Stromal cell of bone marrow (primary cell): ENCODE measurements around the gene MRPL2.

Source experiments
- DNase-seq: peaks from one replicate; pipeline ENCODE4 v3.0.0-alpha.2; 2012; ENCODE audit warnings: low read depth

Gene MRPL2

DNA sequence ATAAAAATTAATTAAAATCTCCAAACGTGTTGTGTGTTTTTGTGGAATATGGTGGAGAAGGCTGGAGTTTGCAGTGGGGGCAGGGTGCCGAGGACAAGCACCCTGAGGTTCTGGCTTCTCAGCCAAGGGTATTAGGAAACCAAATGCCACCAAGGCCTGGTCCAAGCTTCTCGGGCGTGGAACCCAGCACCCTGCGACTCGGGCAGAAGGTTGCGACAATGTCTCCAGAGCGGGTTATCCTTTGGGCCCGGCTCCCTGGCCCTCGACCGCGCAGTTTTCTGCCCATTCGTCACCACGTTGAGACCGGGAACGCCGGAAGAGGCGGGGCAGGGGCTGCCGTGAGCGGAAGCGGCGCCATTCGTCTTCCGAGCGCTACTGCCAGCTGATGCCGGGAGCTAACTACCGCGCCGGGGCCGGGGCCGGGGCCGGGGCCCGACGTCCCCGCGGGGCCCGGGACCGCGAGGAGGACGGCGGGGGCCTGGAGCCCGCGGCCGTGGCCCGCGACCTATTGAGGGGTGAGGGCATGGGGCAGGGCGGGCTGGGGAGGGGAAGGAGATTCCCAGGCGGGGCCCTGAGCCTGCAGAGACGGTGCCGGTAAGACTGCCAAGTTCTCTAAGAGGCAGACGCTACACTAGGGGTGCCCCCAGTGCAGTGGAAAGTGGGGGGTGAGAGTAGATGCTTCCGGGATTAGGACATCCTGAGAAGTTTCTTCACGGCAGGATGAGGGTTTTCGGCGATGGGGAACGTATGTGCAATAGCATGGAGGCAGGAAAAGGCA lies 37.8 kb downstream of the MRPL2 start, which contains the start of gene RRP36:
Gene RRP36, plus strand, starts transcription at position 354 of the 778 bp plus-strand sequence. Its CDS starts 32 bp downstream, at position 386.
- peak; percentile 52 for DNase-seq

DNA sequence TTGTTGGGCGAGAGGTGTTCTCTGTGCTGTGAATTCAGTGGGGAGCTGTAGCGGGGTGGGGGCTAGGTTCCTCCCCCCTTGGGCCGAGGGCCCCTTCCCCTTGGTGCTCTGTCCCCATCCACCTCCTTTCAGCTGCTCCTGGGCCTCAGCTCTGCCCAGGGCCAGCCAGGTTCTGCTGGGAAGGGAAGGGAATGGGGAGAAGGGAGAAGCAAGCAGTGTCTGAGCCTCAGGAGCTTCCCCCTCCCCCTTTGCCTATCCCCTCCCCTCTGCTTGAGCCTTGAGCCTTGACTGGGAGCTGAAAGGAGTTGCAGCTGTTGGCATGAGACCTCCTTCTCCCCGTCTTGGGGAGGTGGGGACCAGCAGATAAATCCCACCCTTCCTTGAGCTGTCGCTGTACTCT lies 38.4 kb downstream of the MRPL2 start:
- DNase-seq: no peak

DNA sequence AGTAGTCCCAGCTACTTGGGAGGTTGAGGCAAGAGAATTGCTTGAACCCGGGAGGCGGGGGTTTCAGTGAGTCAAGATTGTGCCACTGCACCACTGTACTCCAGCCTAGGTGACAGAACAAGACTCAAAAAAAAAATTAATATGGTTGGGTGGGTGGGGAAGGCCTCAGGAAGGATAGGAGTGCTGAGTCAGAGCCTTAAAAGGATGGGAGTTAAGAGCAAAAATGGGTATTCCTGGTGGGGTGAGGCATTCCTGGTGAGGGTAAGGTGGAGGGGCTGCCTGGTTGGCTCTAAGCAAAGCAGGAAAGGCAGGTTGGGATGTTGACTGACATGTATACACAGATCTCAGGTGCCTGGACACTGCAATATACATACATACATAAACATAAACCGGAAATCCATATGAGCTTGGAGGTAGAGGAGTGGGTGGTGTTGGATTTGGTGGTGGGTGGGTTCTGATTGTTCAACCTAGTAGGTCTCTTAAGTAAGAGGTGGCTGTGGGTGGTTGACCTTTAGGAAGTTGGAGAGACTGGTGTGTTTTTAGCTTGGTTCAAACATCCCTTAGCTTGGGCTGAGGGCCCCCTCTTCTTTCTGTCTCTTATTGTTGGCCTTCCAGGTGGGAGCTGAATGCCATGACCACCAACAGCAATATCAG lies 39.1 kb downstream of the MRPL2 start:
- DNase-seq: no peak

DNA sequence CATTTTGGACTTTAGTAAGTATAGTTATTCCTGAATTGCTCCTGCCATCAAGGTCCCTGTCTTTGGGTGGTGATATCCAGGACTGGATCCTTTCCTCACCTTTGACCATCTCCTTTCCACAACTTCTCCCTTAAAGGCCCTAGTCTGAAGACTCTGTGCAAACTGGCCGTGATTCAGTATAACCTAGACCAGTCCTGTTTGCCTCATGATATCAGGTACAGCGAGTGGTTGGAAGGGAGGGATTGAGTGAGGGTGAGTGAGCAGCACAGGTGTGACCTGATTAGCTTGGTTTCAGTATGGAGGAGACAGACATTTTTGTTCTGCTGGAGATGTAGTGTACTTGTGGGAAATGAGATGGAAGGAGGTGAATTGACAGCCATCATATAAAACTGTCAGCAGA lies 40.1 kb downstream of the MRPL2 start:
- DNase-seq: no peak

DNA sequence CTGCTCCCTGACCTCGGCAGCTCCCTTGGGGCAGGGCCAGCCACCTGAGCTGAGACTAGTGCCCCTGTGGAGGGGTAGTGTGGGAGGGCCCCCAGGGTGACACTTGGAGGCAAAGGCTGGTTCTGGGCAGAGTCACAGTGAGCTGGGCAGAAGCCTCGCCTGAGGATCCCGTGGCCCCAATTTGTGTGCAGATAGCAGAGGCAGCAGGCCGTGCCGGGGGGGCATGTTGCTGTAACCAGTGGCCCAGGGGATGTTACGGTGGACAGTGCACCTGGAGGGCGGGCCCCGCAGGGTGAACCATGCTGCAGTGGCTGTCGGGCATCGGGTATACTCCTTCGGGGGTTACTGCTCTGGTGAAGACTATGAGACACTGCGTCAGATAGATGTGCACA lies 42.3 kb downstream of the MRPL2 start:
- no peak for DNase-seq

DNA sequence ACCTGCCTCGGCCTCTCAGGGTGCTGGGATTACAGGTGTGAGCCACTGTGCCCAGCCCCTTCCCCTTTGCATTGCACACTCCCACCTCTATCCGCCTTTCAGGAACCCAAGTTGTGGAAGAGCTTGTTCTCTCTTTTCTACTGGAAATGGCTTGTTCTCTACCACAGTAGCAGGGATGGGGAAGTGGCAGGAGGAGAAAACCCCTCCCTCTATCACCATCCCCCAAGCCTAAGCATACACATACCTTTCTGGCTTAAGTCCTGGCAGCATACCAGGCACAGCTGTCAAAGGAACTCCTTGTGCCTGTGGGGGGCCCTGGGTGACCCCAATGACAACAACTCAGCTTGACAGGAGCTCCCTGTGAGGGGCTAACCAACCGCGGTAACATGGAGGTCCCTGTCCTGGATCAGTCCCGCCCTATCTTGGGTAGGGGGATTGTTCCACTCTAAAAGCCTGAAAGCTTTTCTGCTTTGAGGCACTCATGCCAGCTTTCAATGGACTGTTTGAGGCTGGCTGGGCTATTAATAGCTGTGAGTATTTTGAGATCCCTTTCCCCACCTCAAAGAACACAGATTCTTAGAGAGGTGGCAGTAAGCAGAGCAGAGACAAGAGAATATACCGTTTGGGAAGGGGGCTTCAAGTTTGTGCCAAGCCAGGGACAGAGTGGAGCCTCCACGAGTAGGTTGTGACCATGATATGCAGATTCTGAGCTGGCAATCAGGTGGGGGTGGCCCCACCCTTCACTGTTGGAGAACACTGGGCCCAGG lies 42.9 kb downstream of the MRPL2 start:
- no peak for DNase-seq

DNA sequence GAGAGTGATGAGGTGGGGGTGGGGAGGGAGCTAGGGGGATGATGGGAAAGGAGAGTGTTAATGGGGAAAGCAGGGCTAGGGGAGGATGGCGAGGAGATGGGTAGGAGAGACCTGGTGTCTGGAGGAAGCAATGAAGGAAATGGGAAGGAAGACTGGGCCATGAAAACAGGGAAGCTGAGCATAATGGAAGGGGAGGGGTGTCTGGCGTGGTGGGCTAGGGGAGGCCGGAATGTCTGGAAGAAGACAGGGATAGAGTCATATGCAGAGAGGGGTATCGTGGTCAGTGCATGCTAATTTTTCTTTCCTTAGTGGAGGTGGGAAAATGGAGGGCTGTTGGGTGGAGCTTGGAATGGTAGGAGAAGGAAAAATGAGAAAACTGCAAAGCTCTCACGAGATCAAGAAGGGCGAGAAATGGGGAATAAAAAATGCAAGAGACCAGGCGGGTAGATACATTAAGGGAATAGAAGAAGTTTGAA lies 44.8 kb downstream of the MRPL2 start:
- no peak for DNase-seq

DNA sequence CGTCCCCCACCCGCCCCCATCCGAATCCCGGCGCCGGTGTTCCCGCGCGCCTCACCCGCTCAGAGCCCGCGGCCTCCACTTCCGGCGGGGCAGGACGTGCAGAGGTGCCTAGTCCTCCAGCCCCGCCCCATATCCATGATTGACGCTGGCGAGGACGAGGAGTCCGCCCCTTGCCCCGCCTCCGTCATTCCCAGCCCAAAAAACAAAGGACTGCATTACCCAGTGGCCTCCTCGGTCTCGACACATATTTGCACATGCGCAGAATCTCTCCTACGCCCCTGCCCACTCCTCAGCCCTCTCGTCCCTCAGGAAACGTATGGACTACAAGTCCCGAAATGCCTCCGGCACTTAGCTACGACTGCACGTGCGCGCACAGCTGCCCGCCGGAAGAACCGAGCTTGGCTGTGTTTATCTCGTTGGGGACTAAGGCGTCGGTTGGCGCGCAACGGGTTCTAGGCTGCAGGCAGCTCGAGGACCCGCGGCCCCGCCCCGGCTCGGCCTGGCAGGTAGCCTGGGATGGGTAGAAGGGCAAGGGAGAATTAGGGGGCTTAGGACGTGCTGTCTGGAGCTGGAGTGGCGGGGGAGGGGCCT lies 45.3 kb downstream of the MRPL2 start, which contains the start of the genes KLHDC3 and MEA1:
Gene KLHDC3, plus strand, starts transcription at position 407 of the 591 bp plus-strand sequence. CDS start 2,944 bp downstream, outside the sequence.
Gene MEA1, minus strand, starts transcription at position 104 of the 591 bp plus-strand sequence. CDS start 133 bp downstream, outside the sequence.
- DNase-seq: peak; percentile 100

DNA sequence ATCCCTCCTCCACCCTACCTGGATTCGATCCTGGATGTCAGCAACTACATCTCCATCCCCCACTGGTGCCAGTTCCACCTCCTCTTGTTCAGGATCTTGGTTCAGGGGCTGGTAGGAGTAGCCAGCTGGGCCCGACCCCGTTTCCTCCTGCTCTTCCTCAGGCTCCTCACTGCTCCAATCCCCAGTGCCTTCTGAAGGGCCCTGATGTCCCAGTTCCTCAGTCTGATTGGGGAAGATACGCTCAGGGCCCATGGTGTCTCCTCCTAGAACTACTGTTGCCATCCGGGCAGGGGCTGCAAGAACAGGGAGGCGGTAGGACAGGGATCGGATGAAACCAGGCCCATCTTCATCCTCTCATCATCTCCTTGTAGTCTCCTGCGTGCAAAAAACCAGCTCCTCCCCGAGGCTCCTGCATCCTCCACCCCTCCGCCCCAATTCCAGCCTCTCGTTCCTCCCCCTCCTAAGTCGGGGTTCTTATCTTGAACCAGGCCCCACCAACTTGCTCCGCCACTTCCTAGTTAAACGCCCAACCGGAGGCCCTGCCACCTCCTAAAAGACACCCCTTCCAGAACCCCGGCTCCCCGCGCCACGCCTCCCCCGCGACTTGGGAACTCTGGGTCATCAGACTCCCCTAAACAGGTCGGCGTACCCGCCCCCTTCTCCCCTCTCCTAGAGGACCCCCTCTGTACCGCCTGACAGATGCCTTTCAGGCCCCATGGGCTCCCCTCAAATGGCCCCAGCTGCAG lies 46.0 kb downstream of the MRPL2 start:
- no peak for DNase-seq

DNA sequence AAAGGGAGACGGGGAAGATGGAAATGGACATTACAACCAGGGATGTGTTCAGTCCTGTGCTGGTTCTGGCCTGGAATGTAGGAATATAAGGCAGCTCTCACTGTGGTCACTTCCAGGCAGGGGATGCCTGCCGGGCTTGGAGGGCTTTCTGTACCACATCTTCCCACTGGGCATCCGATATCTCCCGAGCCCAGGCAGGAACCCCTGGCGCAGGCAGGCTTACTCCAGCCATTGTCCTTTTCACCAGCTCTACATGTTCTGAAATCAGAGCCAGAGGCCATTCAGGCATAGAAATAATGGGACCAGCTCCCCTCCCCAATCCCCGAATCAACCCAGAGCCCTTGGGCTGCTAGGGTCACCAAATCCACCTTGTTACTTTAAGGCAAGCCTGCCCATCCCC lies 46.9 kb downstream of the MRPL2 start:
- no peak for DNase-seq

DNA sequence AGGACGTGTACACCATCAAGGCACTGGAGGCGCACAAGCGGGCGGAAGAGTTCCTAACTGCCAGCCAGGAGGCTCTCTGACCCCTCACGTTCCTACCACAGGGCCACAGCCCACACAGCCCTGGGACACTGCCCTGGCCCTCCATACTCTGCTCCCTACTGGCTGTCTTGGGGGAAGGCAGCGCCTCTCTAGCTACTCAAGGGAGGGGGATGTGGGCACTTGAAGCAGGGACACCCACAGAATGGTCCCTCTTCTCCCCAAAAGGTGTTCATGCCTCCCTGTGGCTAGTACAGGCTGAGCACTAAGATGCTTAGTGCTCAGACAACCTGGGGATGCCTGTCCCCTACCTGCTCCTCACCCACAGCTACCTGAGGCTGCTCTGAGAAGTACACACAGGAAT lies 48.0 kb downstream of the MRPL2 start:
- DNase-seq: no peak

DNA sequence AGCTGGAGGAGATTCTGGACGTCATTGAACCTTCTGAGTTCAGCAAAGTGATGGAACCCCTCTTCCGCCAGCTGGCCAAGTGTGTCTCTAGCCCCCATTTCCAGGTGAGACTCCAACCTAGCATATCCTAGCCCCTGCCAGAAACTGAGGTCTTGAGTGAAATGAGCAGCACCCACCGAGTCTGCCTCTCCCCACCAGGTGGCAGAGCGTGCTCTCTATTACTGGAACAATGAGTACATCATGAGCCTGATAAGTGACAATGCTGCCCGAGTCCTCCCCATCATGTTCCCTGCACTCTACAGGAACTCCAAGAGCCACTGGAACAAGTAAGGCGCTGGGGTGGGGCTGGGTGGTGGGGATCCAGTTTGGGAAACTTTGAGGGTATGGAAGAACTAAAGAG lies 50.1 kb downstream of the MRPL2 start:
- no peak for DNase-seq

DNA sequence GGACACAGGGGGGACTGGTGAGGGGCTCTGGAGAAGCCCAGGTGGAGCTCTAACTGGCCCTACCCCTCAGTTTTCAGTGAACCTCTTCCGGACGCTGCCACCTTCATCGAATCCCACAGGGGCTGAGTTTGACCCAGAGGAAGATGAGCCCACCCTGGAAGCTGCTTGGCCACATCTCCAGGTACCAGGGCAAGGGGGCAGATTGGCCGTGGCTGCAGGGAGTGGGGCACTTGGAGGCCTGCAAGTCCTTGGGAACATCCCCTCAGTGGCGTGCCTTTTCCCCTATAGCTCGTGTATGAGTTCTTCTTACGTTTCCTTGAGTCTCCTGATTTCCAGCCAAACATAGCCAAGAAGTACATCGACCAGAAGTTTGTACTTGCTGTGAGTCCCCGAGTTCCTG lies 52.1 kb downstream of the MRPL2 start:
- no peak for DNase-seq

DNA sequence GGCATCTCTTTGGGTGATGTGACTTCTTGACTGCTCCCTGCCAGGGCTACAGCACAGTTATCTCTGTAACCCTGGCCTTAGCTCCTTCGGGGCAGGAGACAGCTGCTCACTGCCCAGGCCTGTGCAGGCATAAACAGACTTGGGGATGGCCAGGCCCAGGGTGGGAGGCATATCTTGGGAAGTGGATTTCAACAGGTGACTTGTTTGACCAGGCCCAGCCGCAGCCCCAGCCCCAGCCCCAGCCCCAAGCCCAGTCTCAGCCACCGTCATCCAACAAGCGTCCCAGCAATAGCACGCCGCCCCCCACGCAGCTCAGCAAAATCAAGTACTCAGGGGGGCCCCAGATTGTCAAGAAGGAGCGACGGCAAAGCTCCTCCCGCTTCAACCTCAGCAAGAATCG lies 53.0 kb downstream of the MRPL2 start:
- no peak for DNase-seq

DNA sequence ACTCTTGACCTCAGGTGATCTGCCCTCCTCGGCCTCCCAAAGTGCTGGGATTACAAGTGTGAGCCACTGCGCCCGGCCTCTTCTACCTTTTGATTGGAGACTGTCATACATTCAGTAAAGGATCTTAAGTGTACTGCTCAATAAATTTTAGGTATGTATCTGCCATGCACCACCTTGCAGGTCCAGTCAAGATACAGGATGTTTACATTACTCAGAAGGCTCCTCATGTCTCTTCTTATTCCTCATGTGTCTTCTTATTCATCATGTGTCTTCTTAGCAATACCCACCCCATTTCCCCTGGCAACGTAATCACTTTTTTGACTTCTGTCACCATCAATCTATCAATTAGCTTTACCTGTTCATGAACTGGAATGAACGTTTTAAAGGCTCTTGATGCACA lies 53.4 kb downstream of the MRPL2 start:
- DNase-seq: no peak
